Non-pigmented ciliary epithelial cell (primary cell): ENCODE data around the gene WDR37.
"Not testable (repeated sequence)": the region's sequence is repeated elsewhere in the genome, so short reads cannot be mapped to it uniquely, and the experiment has no call there.

Experiments
- DNase-seq: peaks from one replicate; pipeline ENCODE4 v3.0.0-alpha.2; 2010; ENCODE audit warnings: low read depth

WDR37 gene

DNA sequence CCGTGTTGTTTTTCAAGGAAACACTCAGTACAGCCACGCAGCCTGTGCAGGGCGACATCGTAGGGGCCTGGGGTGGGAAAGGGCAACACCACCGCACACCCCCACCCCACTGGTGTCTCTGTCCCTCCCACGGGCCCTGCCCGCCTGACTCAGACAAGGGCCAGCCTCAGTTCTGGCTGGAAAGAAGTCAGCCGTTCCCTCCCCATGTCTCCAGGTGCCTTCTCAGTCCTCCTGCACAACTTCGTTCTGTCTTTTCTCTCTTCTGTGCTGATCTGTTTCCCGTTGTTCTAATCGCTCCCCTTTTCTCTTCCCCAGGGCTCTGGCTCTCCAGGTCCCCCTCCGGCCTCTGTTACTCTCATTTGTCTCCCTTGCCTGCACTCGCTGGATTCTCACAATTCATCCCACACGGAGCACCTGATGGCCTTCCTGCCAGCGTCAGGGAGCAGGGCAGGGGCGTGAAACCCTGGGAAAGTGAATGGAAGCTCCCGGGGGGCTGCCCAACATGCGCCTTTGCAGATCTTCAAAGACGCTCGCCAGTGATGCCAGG, 97.7 kb downstream of the WDR37 start:
- DNase-seq, result no peak

DNA sequence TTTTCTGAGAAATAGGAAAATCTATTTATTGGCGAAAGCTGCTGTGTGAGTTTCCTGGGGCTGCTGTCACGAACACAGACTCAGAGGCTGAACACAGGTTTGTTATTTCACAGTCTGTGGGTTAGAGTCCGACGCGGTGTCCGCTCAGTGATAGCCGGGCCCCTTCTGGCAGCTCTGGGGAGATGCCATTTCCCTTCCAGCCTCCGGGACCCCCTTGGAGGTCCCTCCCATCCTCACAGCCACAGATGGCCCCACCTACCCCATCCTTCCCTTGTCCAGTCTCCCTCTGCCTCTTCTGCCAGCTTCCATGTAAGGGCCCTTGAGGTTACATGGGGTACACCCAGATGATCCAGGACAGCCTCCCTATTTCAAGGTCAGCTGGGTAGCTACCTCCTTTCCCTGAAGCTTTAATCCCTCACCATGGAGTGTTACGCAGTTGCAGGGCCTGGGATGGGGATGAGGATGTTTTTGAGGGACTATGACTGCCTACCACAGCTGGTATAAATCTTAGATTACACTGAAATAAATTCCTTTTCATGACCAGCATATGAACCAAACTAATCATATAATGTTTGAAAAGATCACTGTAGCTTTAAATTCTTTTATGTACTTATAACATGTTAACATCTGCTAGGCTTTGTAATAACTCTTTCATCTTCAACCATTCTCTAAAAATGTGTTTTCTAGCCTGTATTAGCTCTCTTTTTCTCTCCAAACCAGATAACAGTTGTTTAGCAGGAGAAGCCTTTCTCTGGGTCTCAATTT, 98.5 kb downstream of the WDR37 start:
- no peak for DNase-seq

DNA sequence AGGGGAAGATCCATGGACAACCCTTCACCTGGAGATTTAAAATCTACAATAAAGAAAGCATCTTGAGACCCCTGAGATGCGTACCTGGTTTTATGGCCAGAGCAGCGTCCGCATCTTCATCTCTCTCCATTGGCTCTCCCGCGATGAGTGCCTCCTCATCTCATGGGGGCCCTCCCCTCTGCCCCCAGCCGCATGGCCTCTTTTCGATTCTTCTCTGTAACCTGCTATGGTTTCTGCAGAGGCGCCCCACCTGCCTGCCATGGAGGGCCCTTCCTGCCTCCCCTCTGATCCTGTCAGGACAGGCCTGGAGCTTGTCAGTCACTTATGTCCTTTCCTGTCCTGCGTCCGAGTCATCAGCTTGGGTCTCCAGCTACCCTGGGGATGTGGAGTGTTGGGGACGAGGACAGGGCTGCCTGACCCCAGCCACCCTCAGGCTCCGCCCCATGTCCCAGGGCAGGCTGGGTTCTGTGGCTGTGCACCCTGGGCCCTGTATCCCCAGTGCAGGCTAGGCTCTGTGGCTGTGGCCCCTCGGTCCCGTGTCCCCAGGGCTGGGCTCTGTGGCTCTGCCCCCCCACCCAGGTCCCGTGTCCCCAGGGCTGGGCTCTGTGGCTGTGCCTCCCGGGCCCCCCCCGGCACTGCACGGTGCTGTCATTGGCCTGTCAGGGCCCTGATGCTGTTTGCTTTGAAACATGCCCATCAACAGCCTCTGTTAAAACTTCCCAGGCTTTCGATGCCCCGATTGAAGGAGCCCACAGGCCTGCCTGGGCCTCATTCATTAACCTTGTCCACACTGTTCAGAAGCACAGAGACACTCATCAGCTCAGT, 99.8 kb downstream of the WDR37 start:
- DNase-seq, result no peak

DNA sequence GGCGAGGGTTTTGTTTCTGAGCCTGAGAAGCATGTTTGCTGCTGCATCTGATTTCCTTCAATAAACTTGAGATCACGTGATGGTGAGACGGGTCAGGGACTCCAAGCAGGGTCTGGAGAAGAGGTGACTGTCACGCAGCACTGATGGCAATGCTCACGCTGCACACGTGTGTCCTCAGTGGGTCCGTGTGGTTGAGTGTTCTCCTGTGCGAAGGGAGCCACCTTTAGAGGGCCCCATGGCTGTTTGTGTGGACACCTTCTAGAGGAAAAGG, 100.4 kb downstream of the WDR37 start:
- DNase-seq, result no peak

DNA sequence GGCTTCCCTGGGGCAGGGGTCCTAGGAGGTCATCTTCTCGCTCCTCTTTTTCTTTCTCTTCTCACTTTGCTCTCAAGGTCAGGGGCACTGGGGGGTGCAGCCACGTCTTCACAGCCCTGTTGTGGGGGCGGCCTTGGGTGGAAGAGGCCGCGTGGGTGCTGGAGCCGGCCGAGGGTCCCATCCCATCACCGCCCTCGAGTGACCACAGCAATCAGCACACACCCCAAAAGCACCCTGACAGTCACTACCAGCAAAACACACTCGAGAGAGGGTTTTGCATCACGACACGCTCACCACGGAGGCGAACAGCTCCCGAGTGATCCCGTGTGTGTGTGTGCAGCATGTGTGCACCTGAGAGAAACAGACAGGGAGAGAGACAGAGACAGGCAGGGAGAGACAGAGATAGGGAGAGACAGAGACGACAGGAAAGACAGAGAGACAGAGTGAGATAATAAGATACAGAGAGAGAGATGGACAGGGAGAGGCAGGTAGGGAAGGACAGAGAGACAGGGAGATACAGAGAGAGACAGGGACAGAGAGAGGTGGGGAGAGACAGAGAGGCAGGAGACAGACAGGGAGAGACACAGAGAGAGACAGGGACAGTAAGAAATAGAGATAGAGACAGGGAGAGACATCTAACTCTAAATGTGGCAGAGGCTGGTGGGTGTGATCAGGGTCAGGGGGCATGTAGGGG, 100.9 kb downstream of the WDR37 start:
- no peak for DNase-seq

DNA sequence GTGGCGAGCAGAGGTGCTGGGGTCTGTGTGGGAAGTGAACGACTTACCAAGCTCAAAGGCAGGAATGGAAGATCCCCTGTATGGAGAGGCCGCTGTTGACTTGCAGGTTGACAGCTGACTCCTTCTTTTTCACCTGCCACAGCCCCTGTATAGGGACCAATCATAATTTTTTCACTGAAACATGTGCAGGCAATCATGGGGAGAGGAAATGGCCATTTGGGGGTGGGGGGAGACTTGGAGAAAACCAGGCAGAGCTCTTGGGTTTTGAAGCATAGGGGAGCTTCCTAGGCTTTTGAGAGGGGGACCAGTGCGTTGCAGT, 101.4 kb downstream of the WDR37 start:
- no peak for DNase-seq

DNA sequence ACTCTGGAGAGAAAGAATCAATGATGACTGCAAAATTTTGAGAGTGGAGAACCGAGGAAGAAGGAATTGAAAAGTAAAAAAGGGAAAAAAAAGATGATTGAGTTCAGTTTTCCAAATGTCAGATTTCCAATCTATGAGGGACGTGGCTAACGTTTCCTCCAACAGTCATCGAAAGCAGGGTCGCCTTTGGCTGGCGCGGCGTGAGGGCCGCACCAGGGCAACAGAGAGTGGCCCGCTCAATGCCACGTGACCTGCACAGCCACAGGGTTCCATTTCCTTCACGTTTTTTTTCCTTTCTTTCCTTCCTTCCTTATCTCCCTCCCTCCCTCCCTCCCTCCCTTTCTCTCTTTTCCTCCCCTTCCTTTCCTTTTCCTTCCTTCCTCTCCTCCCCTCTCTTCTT, 101.9 kb downstream of the WDR37 start:
- DNase-seq, result no peak

DNA sequence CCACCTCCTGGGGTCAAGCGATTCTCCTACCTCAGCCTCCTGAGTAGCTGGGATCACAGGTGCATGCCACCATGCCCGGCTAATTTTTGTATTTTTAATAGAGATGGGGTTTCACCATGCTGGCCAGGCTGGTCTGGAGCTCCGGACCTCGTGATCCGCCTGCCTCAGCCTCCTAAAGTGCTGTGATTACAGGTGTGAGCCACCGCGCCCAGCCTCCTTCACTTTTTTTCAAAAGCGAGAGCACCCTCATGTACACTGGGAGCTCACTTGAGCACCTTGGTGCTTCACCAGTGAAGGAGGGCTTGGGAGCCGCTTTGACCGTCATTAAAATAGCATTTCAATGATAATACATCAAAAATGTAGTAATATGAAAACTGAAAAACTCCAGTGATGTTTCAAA, 102.4 kb downstream of the WDR37 start:
- not testable (repeated sequence) for DNase-seq

DNA sequence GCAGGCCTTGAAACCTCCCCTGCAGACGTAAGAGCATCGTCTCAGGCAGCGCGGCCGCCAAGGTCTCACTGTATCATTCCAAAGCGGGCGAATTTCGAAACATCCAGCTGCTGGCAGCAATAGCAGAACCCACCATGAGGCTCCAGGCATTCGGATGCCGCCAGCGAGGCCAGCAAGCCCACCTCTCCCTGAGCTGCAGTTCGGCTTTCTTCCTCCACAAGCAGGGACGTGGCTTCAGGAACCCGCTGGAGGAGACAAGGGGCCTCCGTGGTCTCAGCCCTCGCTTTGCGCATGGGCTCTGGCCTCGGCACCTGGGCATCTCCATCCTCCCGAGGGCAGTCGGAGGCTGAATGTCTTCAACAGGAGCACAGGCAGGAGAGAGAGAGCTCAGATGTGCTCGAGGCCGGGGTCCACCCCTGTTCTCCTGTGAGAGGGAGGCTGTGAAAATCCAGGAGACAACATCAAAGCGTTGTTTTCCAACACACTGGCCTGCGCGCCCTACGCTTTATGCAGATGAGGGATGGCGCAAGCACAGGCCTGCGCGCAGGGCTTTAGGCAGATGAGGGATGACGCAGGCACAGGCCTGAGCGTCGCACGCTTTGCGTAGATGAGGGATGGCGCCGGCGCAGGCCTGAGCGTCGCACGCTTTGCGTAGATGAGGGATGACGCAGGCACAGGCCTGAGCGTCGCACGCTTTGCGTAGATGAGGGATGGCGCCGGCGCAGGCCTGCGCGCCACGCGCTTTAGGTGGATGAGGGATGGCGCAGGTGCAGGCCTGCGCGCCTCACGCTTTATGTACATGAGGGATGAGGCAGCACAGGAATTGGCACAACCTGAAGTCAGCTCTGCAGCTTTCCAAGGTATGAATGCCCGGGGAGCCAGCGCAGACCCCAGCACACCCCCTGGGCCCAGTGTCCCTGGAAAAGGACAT, 103.2 kb downstream of the WDR37 start:
- no peak for DNase-seq

DNA sequence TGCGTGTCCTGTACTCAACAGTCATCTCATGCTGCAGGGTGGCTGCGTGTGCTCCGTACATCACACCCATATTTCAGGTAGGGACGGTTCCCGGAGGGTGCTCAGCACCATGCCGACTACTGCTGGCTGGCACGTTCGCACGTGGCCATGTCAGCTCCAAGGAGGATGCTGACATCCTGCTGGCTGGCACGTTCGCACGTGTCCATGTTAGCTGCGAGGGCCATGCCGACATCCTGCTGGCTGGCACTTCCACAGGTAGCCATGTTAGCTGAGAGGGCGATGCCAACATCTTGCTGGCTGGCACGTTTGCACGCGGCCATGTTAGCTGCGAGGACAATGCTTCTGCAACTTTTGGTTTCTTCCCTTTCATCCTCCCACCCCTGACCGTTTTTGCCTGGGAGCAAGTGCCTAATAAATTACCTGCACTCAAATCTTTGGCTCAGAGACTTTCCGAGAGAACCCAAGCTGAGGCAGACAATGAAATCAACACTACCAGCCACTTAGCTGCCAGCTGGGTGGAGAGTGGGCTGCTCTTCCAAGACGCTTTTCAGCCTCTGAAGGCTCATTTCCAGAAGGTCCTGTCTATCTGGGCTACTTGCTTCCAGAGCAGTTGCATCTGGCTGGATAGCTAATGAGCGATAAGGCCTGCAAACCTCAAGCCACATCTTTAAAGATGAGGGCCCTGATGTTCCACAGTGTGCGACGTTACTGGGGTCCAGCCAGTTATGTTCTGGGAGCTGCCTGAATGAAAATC, 104.6 kb downstream of the WDR37 start:
- DNase-seq, result no peak

DNA sequence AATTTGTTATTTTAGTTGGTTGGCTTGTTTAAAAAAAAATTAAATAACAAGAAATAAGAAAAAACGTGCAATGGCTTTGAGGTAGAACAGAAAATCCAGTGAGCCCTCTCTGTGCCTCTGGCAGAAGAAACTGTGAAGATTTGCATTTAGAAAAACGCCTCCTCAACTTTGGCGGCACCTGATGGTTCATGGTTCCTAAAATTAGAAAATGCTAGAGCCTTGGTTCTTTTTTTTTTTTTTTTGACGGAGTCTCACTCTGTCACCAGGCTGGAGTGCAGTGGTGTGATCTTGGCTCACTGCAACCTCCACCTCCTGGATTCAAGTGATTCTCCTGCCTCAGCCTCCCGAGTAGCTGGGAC, 105.1 kb downstream of the WDR37 start:
- not testable (repeated sequence) for DNase-seq

DNA sequence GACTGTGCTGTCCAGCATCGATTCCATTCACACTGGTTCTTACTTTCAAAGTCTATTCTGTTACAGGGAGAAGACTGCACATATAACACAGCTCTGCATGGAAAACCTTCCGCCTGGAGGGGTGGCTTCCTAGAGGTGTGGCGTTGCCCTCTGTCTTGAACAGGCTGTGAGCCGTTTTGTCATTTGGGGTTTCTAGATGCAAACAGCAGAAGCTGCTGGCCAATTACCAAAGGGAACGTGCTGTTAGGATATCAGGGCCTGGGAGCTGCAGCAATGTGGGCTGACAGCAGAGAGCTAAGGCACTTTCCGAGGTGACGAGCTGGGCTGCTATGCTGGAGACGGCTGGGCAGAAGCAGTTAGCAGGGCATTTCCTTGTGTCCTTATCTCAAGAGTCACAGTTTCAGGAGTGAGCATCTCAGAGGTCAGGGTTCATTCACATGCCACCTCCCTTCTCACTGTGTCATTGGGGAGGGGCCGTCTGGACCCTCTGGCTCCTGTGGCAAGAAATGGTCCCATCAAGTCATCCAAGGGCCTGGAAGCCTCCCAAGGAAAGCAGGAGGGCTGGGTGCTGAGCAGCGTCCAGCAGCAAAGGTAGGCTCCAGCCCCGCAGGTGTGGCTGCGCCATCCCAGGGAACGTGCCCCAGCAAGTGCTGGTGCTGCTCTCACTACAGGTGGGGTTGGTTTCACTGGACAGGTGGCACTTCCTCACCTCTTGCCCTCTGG, 106.5 kb downstream of the WDR37 start:
- no peak for DNase-seq

DNA sequence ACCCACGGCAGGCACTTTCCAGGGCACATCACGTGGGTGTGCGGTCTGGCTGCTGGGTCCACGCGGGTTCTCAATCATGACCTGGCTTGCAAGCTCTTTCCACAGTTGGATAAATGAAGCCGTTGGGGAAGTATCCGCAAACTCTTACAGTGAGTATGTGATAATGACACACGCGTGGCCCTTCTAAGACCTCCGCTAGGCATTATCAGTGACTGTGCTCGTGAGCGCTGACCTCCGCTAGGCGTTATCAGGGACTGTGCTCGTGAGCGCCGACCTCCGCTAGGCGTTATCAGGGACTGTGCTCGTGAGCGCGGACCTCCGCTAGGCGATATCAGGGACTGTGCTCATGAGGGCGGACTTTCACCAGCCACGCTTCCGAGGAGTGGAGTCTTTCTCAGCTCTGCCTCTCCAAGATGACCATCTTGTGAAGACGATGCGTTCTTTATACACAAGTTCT, 107.0 kb downstream of the WDR37 start:
- DNase-seq, result no peak

DNA sequence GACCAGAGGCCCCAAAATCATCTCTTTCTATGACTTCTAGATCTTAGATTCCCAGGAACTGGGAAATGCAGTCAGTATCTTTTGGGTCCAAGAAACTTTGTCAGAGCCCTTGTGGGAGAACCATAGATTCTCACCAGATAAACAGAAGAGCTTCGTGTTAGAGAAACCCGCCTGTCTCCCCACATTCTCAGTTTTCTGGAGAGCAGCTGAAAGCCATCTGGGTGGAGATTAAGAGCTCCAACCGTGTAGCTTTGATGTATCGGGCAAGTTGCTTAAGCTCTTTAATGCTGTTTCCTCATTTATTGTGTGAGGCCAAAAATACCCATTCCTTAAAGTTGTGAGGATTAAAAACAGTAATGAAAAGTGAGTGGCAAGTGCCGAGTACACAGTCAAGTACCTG, 107.6 kb downstream of the WDR37 start:
- no peak for DNase-seq

DNA sequence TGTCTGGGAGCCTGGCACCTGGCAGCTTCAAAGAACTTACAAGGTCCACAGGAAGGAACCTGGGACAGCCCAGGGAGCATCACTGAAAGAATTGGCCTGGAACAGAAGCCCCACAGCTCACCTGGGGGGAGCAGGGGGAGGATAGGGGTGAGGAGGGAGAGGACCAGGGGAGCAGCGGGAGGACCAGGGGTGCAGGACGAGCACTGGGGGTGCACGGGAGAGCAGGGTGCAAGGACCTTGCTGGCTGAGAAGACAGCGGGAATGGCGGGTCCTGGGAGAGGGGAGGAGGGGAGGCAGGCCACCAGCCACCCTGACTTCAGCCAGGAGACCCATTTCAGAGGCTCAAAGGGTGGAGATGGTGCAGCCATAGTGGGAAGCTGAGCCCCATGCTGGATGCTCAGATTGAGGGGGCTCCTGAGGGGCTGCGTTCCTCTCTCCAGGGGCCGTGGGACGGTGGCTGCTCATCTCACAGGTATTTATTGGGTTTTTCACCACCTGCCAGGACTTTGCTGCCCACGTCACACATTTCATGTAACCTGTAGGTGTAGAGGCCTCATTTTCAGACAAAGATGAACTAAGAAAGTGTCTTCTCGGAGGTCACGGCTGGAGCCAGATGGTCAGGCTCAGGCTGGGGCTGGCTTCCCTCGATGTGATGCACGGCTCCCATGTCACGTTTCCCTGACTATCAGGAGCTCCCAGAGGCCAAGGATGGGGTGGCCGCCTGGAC, 110.1 kb downstream of the WDR37 start:
- DNase-seq, result no peak

DNA sequence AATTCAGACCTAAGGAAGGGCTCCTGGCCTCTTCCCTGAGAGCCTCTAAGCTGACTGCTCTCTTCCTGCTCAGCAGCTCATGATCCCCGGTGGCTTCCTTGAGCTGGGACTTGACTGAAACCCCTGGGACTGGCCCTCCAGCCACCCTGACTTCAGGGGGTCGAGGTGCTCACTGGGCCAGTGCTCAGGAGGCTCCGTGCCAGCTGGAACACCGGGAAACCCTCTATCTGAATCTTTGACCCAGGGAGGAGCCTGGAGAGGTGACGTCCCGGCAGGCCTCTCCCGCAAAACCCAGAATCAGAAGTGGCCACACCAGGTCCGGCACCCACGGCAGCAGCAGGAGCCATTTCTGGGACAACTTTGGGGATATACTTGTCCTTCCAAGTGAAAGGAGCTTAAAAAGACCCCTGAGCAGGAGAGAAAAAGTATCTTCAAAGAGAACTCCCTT, 110.7 kb downstream of the WDR37 start:
- no peak for DNase-seq

DNA sequence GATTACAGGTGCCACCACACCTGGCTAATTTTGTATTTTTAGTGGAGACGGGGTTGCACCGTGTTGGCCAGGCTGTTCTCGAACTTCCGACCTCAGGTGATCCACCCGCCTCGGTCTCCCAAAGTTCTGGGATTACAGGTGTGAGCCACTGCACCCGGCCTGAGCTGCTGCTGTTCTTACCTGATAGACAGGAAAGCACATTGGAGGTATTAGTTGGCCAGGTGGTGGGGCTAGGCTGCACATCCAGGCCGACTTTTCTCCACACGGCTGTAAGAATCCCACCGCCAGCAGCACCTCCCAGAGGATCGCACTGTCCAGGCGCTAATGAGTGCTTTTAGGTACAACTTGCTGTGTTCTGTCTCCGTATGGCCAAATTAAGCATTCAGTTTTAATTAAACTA, 112.6 kb downstream of the WDR37 start:
- DNase-seq, result no peak

DNA sequence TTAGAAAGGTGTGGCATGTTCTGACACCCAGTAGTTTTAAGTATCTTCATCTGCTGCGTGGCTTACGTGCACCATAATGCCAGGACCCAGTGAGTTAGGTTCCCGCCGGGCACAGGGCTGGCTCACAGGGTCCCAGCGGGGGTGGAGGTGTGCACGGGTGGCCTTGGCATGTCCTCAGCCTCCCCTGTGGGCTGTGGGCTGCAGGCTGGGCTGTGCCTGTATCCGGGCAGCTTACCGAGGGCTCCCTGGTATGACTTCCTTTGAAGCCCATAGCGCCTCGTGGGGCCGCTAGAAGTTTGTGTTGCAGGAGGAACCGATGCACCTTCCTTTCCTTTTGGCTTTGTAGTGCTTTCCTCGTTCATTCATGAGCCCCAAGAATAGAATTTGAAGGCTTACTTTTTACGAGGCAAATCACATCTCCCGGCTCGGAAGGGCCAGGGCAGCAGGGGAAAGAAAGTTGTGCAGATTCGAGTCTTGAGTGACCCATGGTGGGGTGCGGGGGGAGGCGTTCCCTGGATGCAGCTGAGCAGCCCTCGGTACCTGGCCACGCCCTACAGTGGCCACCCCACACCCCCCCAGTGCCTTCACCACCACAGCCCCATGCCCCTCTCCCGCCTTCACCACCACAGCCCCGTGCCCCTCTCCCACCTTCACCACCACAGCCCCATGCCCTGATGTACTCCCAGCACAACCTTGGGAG, 113.2 kb downstream of the WDR37 start:
- no peak for DNase-seq
